Peyer's patch (tissue), 4 donors: ENCODE results near the gene MINPP1. TPM values are rescaled to one million over a fixed set of nuclear protein-coding genes. Genes with fewer than 3 reads are reported as not detected.

Experiments
- DNase-seq, 3 donors: peaks; one replicate each; pipeline ENCODE4 v3.0.0-alpha.2; 2017 to 2019
- H3K27ac ChIP-seq, 4 donors: fragments of 200-600 bp; sonication (generic); one replicate each; pipeline ENCODE4 v1.5.1; 2016 to 2019
- H3K27me3 ChIP-seq, 2 donors: fragments of 200-600 bp; sonication (generic); one replicate each; pipeline ENCODE4 v1.5.1; 2019
- H3K36me3 ChIP-seq, 3 donors: fragments of 200-600 bp; sonication (generic); one replicate each; pipeline ENCODE4 v1.5.1; 2016 to 2019
- H3K4me1 ChIP-seq, 4 donors: fragments of 200-600 bp; sonication (generic); one replicate each; pipeline ENCODE4 v1.5.1; 2016 to 2019
- H3K4me3 ChIP-seq, 4 donors: fragments of 200-600 bp; sonication (generic); 1 replicate in 3 of 4; 2 replicates in 1 of 4; pipeline ENCODE4 v1.5.1; 2016 to 2019; ENCODE audit warnings: mild to moderate bottlenecking in 1 of 4
- H3K9me3 ChIP-seq, 4 donors: fragments of 200-600 bp; sonication (generic); one replicate each; pipeline ENCODE4 v1.5.1; 2016 to 2019; ENCODE audit warnings: mild to moderate bottlenecking in 1 of 4
- CTCF ChIP-seq, 6 experiments: fragments of 450-650 bp in 4 of 6; fragments of 200-600 bp in 2 of 6; sonication (generic) in 1 of 6; IDR thresholded peaks; one replicate each; pipeline ENCODE4 v1.5.1; 2017 to 2019; ENCODE audit warnings: antibody characterized with exemption in 6 of 6, mild to moderate bottlenecking in 3 of 6, moderate library complexity in 1 of 6
- POLR2A ChIP-seq, 2 donors: fragments of 450-650 bp; IDR thresholded peaks; one replicate each; pipeline ENCODE4 v1.5.1; 2017; ENCODE audit warnings: antibody characterized with exemption in 2 of 2, mild to moderate bottlenecking in 2 of 2, moderate library complexity in 2 of 2
- total RNA-seq, 4 donors: library from RNA; depleted of rRNA; stranded (reverse); fragments of >200 nt; gene quantifications; one replicate each; pipeline ENCODE4 v1.1.0, GENCODE V29; 2016

MINPP1 gene
- total RNA-seq, 4 donors from 2014 or later = 5.8 to 35.2 (median 20.6) TPM

GRCh38 chr10:87560495-87561129 is 55.9 kb downstream of the MINPP1 start:
- no peak overlapping the region for H3K4me3 ChIP-seq
- TF ChIP-seq CTCF (IDR thresholded peaks at IDR 0.05) (no peak), POLR2A (IDR thresholded peaks at IDR 0.05) (no peak)
- H3K36me3 ChIP-seq = no peaks in the 10 kb centered on the region
- no peaks in the 10 kb centered on the region for H3K4me1 ChIP-seq
- peak overlapping the region in 2 of 4 donors; percentile 41 to 75 for H3K27ac ChIP-seq
- H3K9me3 ChIP-seq = peaks cover 0 to 3% (median 0%) of the 10 kb centered on the region in 4 donors
- DNase-seq = no peak
- H3K27me3 ChIP-seq = no peaks in the 10 kb centered on the region

DNA sequence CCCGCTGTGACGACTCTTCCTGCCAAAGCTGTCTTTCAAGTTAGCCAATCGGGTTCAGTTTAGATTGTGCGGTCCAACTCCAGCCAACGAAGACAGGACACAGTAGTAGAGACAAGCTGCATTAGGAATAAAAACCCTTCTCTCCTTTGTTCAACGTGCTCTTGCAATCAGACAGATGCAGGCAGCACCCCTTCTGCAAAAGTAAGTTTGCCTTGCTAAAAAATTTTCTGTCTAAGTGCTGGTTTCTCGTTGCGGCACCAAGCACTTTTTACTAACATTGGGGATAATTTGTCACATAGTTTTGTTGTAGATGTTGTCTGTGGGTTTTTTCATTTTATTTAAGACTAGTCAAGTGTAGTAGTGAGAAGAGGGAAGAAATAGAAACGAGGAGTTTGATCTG is 58.1 kb downstream of the MINPP1 start:
- H3K4me3 ChIP-seq = no peak overlapping the region
- H3K27ac ChIP-seq = no peak overlapping the region
- no peaks in the 10 kb centered on the region for H3K4me1 ChIP-seq
- H3K36me3 ChIP-seq = no peaks in the 10 kb centered on the region
- DNase-seq = no peak
- no peaks in the 10 kb centered on the region for H3K27me3 ChIP-seq
- TF ChIP-seq POLR2A (IDR thresholded peaks at IDR 0.05) (no peak), CTCF (IDR thresholded peaks at IDR 0.05) (no peak)
- peaks cover 0 to 3% (median 0%) of the 10 kb centered on the region in 4 donors for H3K9me3 ChIP-seq

DNA sequence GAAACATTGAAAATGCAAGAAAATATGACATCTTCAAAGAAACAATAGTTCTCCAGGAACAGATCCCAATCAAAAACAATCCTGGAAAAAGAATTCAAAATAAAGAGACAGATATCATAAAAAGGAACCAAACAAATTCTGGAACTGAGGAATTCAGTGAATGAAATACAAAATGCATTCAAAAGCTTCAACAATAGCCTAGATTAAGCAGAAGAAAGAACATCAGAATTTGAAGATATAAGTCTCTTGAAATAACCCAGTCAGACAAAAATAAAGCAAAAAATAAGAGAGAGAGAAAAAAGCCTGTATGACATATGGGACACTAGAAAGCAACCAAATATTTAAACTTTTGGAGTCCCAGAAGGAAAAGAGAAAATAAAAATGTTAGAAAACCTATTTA is 60.3 kb downstream of the MINPP1 start:
- no peak overlapping the region for H3K27ac ChIP-seq
- no peaks in the 10 kb centered on the region for H3K4me1 ChIP-seq
- peaks cover 0 to 3% (median 0%) of the 10 kb centered on the region in 4 donors for H3K9me3 ChIP-seq
- DNase-seq = no peak
- no peak overlapping the region for H3K4me3 ChIP-seq
- no peak for TF ChIP-seq CTCF (IDR thresholded peaks at IDR 0.05)
- TF ChIP-seq POLR2A (IDR thresholded peaks at IDR 0.05) = no peak
- no peaks in the 10 kb centered on the region for H3K27me3 ChIP-seq
- no peaks in the 10 kb centered on the region for H3K36me3 ChIP-seq

DNA sequence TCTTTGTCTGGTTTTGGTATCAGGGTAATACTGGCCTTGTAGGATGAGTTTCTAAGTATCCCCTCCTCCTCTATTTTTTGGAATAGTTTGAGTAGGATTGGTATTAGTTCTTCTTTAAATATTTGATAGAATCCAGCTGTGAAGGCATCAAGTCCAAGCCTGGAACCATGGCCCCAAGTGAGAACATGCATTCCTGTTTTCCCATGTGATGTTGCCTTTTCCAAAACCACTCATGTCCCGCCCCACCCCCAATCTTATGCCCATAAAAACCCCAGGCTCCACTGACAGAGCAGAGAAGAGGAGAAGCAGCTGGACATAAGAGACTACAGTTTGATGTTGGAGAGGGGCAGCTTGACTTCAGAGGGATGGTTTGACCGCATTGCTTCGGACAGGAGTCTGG is 71.2 kb downstream of the MINPP1 start:
- no peaks in the 10 kb centered on the region for H3K27me3 ChIP-seq
- TF ChIP-seq POLR2A (IDR thresholded peaks at IDR 0.05) (no peak), CTCF (IDR thresholded peaks at IDR 0.05) (no peak)

GRCh38 chr10:87578160-87578841 is 73.6 kb downstream of the MINPP1 start:
- Histone ChIP-seq H3K36me3 (no peaks in the 10 kb centered on the region), H3K4me3 (peak overlapping the region in 1 of 4 donors; percentile 0), H3K9me3 (no peaks in the 10 kb centered on the region), H3K4me1 (peaks cover 0 to 22% (median 2%) of the 10 kb centered on the region in 4 donors), H3K27ac (peak overlapping the region in 3 of 4 donors; percentile 40 to 76 (median 65)), H3K27me3 (no peaks in the 10 kb centered on the region)
- DNase-seq = no peak
- TF ChIP-seq POLR2A (IDR thresholded peaks at IDR 0.05) (no peak), CTCF (IDR thresholded peaks at IDR 0.05) (no peak)

More for the DNA sequence above, 71.2 kb downstream of the MINPP1 start:
- Histone ChIP-seq H3K4me3 (no peak overlapping the region), H3K9me3 (no peaks in the 10 kb centered on the region), H3K4me1 (peaks cover 0 to 22% (median 2%) of the 10 kb centered on the region in 4 donors), H3K36me3 (no peaks in the 10 kb centered on the region), H3K27ac (no peak overlapping the region)
- DNase-seq = no peak
